ENCODE results near the gene OCSTAMP.

DNA sequence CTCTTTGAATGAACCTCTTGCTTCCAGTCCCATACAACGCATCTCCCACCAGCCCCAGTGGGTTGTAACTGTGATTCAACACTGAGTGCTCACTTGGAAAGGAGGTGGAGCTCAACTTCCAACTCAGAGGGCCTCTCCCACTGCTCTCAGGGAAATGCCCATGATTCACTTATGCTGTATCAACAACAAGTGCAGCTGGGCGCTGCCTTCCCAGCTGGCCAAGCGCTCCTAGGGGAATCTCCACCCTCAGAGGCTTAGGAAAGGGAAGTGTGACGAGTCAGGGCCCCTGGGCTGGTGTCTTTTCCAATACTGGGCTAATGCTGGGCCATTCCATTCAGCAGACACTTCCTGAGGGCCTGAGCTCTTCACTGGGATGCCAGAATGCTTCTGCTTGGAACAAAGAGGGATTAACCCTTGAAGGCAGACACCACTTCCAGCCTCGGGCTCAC, 8.1 kb upstream of the OCSTAMP start:
- TF ChIP-seq, protein P1, sequence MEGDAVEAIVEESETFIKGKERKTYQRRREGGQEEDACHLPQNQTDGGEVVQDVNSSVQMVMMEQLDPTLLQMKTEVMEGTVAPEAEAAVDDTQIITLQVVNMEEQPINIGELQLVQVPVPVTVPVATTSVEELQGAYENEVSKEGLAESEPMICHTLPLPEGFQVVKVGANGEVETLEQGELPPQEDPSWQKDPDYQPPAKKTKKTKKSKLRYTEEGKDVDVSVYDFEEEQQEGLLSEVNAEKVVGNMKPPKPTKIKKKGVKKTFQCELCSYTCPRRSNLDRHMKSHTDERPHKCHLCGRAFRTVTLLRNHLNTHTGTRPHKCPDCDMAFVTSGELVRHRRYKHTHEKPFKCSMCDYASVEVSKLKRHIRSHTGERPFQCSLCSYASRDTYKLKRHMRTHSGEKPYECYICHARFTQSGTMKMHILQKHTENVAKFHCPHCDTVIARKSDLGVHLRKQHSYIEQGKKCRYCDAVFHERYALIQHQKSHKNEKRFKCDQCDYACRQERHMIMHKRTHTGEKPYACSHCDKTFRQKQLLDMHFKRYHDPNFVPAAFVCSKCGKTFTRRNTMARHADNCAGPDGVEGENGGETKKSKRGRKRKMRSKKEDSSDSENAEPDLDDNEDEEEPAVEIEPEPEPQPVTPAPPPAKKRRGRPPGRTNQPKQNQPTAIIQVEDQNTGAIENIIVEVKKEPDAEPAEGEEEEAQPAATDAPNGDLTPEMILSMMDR (IDR thresholded peaks at IDR 0.05), result no peak
- no peak for TF ChIP-seq SIN3A (IDR thresholded peaks at IDR 0.05; ENCODE audit: borderline replicate concordance, insufficient read depth, low read depth, low read length)
- TF ChIP-seq POLR2AphosphoS5 (IDR thresholded peaks at IDR 0.05; ENCODE audit: low read depth, low read length), result no peak

All from Panc1 (cell line).